Measurements from ENCODE around the gene PDE6B. TPM values are rescaled to one million over a fixed set of nuclear protein-coding genes. Genes with fewer than 3 reads are reported as not detected.

Gene PDE6B
- polyA plus RNA-seq, 2 of the 4 experiments (the other 2 are of a cell fraction) = not detected

DNA sequence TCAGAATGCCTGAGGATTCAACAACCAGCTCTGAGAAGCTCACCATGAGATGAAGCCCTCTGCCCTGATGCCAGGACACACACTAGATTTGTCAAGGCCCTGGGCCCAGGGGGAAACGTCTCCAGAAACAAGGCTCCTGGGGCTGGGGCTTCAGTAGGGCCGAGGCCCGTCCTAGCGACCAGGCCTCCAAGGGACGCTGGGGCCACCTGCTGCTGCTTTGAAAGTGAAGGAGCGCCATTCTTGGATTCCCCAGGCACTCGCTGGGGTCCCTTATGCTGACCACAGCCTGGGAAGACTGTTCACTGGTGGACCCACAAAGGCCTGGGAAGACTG is 23.9 kb downstream of the PDE6B start (continued):
- TF ChIP-seq CHD2 (IDR thresholded peaks at IDR 0.05; ENCODE audit: low read length, partially characterized antibody) (no peak), FOXS1 (CRISPR knock-in tag; IDR thresholded peaks at IDR 0.05) (no peak), KDM5A (IDR thresholded peaks at IDR 0.05) (no peak), EHF (CRISPR knock-in tag; IDR thresholded peaks at IDR 0.05) (no peak), BHLHE40 (IDR thresholded peaks at IDR 0.05; ENCODE audit: low read depth, low read length) (no peak), HDAC2 (IDR thresholded peaks at IDR 0.05) (no peak), HOXB5 (CRISPR knock-in tag; IDR thresholded peaks at IDR 0.05) (no peak), POLR2AphosphoS2 (conservative IDR thresholded peaks at IDR 0.05; ENCODE audit: low read length) (no peak), TP53 (CRISPR knock-in tag; IDR thresholded peaks at IDR 0.05) (no peak)

DNA sequence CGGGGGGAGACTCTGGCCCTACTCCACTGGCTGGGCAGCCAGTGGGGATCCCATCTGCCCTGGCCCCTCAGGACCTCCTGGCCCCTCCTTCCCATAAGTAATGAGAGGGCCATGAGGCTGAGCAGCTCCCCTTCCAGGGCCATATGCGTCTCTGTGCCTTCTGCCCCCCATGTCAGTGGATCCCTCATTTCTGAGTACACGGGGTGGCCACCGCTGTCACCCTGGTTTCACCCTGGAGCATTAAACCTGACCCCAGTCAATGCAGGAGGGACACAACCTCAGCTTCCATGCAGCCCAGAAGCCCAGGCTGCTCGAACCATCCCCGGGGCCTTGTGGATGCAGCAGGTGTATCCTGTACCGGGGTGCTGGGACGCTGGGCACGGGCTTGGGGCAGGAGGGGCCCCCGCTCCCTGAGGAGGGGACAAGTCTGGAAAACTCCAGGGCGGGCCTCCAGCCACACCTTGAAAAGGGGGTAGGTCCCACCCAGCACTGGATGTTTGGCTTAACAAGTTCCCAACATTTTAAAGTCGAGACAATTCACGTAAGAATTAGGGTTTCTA is 24.5 kb downstream of the PDE6B start:
- H3K4me2 ChIP-seq = no peak overlapping the region
- H3K27ac ChIP-seq = no peak overlapping the region
- POLR2A ChIA-PET = no interaction called here
- 20% methylated on average over 2 of the region's 13 CpGs for WGBS (ENCODE audit: missing lambda C conversion rate)
- ATAC-seq (no peak), FAIRE-seq (no peak), DNase-seq (ENCODE audit: low read depth in 1 of 2, low spot score in 1 of 2) (no peak)
- CTCF ChIA-PET = no interaction called here
- TF ChIP-seq, protein P1, sequence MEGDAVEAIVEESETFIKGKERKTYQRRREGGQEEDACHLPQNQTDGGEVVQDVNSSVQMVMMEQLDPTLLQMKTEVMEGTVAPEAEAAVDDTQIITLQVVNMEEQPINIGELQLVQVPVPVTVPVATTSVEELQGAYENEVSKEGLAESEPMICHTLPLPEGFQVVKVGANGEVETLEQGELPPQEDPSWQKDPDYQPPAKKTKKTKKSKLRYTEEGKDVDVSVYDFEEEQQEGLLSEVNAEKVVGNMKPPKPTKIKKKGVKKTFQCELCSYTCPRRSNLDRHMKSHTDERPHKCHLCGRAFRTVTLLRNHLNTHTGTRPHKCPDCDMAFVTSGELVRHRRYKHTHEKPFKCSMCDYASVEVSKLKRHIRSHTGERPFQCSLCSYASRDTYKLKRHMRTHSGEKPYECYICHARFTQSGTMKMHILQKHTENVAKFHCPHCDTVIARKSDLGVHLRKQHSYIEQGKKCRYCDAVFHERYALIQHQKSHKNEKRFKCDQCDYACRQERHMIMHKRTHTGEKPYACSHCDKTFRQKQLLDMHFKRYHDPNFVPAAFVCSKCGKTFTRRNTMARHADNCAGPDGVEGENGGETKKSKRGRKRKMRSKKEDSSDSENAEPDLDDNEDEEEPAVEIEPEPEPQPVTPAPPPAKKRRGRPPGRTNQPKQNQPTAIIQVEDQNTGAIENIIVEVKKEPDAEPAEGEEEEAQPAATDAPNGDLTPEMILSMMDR (IDR thresholded peaks at IDR 0.05) = no peak
- TF ChIP-seq, protein P2, sequence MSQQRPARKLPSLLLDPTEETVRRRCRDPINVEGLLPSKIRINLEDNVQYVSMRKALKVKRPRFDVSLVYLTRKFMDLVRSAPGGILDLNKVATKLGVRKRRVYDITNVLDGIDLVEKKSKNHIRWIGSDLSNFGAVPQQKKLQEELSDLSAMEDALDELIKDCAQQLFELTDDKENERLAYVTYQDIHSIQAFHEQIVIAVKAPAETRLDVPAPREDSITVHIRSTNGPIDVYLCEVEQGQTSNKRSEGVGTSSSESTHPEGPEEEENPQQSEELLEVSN (IDR thresholded peaks at IDR 0.05; ENCODE audit: borderline replicate concordance, low read depth) = no peak
- TF ChIP-seq HOXB13 (CRISPR knock-in tag; IDR thresholded peaks at IDR 0.05; ENCODE audit: low read depth) (no peak), SMC3 (IDR thresholded peaks at IDR 0.05) (no peak), MYC (IDR thresholded peaks at IDR 0.05; ENCODE audit: borderline replicate concordance, low read length) (no peak), CBX2 (IDR thresholded peaks at IDR 0.05; ENCODE audit: borderline replicate concordance, low read depth) (no peak), NFE2L2 (conservative IDR thresholded peaks at IDR 0.05; ENCODE audit: low read length) (no peak), MAZ (IDR thresholded peaks at IDR 0.05; ENCODE audit: borderline replicate concordance, low read depth, low read length) (no peak), ZSCAN20 (CRISPR knock-in tag; IDR thresholded peaks at IDR 0.05) (no peak), BHLHE40 (IDR thresholded peaks at IDR 0.05; ENCODE audit: low read depth, low read length) (no peak)
- TF ChIP-seq, protein P3, sequence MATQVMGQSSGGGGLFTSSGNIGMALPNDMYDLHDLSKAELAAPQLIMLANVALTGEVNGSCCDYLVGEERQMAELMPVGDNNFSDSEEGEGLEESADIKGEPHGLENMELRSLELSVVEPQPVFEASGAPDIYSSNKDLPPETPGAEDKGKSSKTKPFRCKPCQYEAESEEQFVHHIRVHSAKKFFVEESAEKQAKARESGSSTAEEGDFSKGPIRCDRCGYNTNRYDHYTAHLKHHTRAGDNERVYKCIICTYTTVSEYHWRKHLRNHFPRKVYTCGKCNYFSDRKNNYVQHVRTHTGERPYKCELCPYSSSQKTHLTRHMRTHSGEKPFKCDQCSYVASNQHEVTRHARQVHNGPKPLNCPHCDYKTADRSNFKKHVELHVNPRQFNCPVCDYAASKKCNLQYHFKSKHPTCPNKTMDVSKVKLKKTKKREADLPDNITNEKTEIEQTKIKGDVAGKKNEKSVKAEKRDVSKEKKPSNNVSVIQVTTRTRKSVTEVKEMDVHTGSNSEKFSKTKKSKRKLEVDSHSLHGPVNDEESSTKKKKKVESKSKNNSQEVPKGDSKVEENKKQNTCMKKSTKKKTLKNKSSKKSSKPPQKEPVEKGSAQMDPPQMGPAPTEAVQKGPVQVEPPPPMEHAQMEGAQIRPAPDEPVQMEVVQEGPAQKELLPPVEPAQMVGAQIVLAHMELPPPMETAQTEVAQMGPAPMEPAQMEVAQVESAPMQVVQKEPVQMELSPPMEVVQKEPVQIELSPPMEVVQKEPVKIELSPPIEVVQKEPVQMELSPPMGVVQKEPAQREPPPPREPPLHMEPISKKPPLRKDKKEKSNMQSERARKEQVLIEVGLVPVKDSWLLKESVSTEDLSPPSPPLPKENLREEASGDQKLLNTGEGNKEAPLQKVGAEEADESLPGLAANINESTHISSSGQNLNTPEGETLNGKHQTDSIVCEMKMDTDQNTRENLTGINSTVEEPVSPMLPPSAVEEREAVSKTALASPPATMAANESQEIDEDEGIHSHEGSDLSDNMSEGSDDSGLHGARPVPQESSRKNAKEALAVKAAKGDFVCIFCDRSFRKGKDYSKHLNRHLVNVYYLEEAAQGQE (IDR thresholded peaks at IDR 0.05) = no peak
- H3K9me3 ChIP-seq = no peaks in the 10 kb centered on the region
- no peak overlapping the region for H3K4me3 ChIP-seq
- no peaks in the 10 kb centered on the region for H3K4me1 ChIP-seq

DNA sequence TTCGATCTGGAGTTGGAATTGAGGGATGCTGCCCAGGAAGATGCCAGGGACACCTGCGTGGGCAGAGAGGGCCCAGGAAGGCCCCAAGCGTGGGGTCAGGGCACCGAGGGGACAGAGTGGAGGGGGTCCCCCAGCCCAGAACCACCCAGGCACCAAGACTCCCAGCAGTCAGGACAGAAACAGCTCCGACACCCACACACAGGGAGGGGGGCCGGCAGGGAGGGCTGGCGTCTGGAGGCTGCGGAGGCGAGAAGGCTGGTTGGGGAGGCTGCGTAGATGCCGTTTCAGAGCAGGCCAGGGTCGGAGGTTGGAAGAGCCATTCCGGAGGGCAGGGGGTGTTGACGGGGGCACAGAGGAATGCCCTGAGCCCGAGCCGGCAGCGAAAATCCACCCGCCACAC is 25.1 kb downstream of the PDE6B start:
- Histone ChIP-seq H3K4me3 (no peak overlapping the region), H3K9me3 (no peaks in the 10 kb centered on the region)
- no peak for FAIRE-seq

More for the DNA sequence above, 25.1 kb downstream of the PDE6B start:
- DNase-seq (ENCODE audit: low read depth in 1 of 2, low spot score in 1 of 2) = no peak
- no peak overlapping the region for H3K4me2 ChIP-seq
- H3K4me1 ChIP-seq = no peaks in the 10 kb centered on the region
- WGBS (ENCODE audit: missing lambda C conversion rate) = 92% methylated on average over 8 of the region's 18 CpGs
- POLR2A ChIA-PET = no interaction called here
- H3K27ac ChIP-seq = no peak overlapping the region
- CTCF ChIA-PET = no interaction called here
- no peak for ATAC-seq
- no peak for TF ChIP-seq ZFP36 (IDR thresholded peaks at IDR 0.05; ENCODE audit: borderline replicate concordance, partially characterized antibody)
- no peak for TF ChIP-seq POLR2A (IDR thresholded peaks at IDR 0.05; ENCODE audit: low read length)
- no peak for TF ChIP-seq HOXB5 (CRISPR knock-in tag; IDR thresholded peaks at IDR 0.05)
- TF ChIP-seq CBX8 (IDR thresholded peaks at IDR 0.05) = no peak
- TF ChIP-seq CBX2 (IDR thresholded peaks at IDR 0.05; ENCODE audit: borderline replicate concordance, low read depth) = no peak
- TF ChIP-seq, protein P4, sequence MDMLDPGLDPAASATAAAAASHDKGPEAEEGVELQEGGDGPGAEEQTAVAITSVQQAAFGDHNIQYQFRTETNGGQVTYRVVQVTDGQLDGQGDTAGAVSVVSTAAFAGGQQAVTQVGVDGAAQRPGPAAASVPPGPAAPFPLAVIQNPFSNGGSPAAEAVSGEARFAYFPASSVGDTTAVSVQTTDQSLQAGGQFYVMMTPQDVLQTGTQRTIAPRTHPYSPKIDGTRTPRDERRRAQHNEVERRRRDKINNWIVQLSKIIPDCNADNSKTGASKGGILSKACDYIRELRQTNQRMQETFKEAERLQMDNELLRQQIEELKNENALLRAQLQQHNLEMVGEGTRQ (IDR thresholded peaks at IDR 0.05) = no peak
- TF ChIP-seq FOSB (CRISPR knock-in tag; IDR thresholded peaks at IDR 0.05) = no peak
- TF ChIP-seq, protein P1 (IDR thresholded peaks at IDR 0.05) = no peak
